Activated CD4-positive, alpha-beta memory T cell treated with anti-CD3 and anti-CD28 coated beads for 36 hours (primary cell): ENCODE measurements around the gene NFKBIZ. TPM values are rescaled to one million over a fixed set of nuclear protein-coding genes. Genes with fewer than 3 reads are reported as not detected.

Source experiments
- CTCF ChIA-PET: fragments of 350-600 bp; sonication (Branson Sonifier 250); formaldehyde crosslinking; loops from one replicate; lab custom pipeline; 2021; ENCODE audit warnings: antibody characterized with exemption, inconsistent platforms; lab: Charles Lee
- POLR2A ChIA-PET: fragments of 350-600 bp; sonication (Branson Sonifier 250); formaldehyde crosslinking; loops from one replicate; lab custom pipeline; 2021; ENCODE audit warnings: antibody characterized with exemption; lab: Charles Lee
- DNase-seq: peaks from one replicate; pipeline ENCODE4 v3.0.0-alpha.2; 2020
- H3K27ac Mint-ChIP-seq: one replicate; pipeline ENCODE4 v1.8.0; 2021; ENCODE audit warnings: mixed read lengths
- H3K27me3 Mint-ChIP-seq: one replicate; pipeline ENCODE4 v1.8.0; 2021; ENCODE audit warnings: mixed read lengths
- H3K36me3 Mint-ChIP-seq: one replicate; pipeline ENCODE4 v1.8.0; 2021; ENCODE audit warnings: mixed read lengths
- H3K4me1 Mint-ChIP-seq: one replicate; pipeline ENCODE4 v1.8.0; 2021; ENCODE audit warnings: low read depth, mixed read lengths
- H3K4me3 Mint-ChIP-seq: one replicate; pipeline ENCODE4 v1.8.0; 2021; ENCODE audit warnings: mild to moderate bottlenecking, mixed read lengths
- H3K9me3 Mint-ChIP-seq: one replicate; pipeline ENCODE4 v1.8.0; 2021; ENCODE audit warnings: mixed read lengths
- intact Hi-C: fragments of 100-400 bp; cut with micrococcal nuclease; formaldehyde crosslinking; loops from one replicate; pipeline ENCODE4 v1.15.1; 2023
- total RNA-seq, 2 experiments: library from RNA; stranded (reverse); gene quantifications; one replicate each; pipeline ENCODE4 v1.2.3, GENCODE V29; 2021

NFKBIZ gene
- total RNA-seq, 2 experiments from 2014 or later = 65.9 to 74.9 TPM

GRCh38 chr3:101812895-101813294 is 36.4 kb upstream of the NFKBIZ start:
- Mint-ChIP-seq H3K27ac (no peak overlapping the region), H3K4me1 (peaks cover 49% of the 10 kb centered on the region), H3K4me3 (no peak overlapping the region), H3K9me3 (no peaks in the 10 kb centered on the region), H3K27me3 (no peaks in the 10 kb centered on the region), H3K36me3 (peaks cover 13% of the 10 kb centered on the region)
- intact Hi-C loops = loop anchor here (1.0 to 2.0 kb wide), 4 partner anchors 13 to 412 kb away; no protein-coding TSS in a partner anchor
- CTCF ChIA-PET = interaction anchor here (1.0 to 13.8 kb wide), 10 partner anchors 11 to 414 kb away, joined by 3 to 391 read pairs (median 4); no protein-coding TSS in a partner anchor
- POLR2A ChIA-PET = interaction anchor here (1.9 kb wide), 1 partner anchor 36 kb away, joined by 5 read pairs; the partner anchor contains the start of gene NFKBIZ
- DNase-seq = no peak

- CTCF ChIA-PET = interaction anchor here (0.5 to 13.8 kb wide), 20 partner anchors 9 to 725 kb away, joined by 3 to 391 read pairs (median 5); partner anchors contain the start of genes NFKBIZ and NXPE3
- no peaks in the 10 kb centered on the region for H3K9me3 Mint-ChIP-seq
- no peaks in the 10 kb centered on the region for H3K27me3 Mint-ChIP-seq
- H3K4me3 Mint-ChIP-seq = no peak overlapping the region
- no peak overlapping the region for H3K27ac Mint-ChIP-seq
- H3K36me3 Mint-ChIP-seq = peaks cover 13% of the 10 kb centered on the region
- intact Hi-C loops = loop anchor here (1.0 to 2.0 kb wide), 3 partner anchors 36 to 411 kb away; no protein-coding TSS in a partner anchor
- no peak for DNase-seq
- POLR2A ChIA-PET = interaction anchor here (0.7 to 1.2 kb wide), 3 partner anchors 14 to 38 kb away, joined by 3 to 4 read pairs (median 4); partner anchors contain the start of gene NFKBIZ
- H3K4me1 Mint-ChIP-seq = peaks cover 42% of the 10 kb centered on the region
Observed at GRCh38 chr3:101813817-101814440, 35.4 kb upstream of the NFKBIZ start.

GRCh38 chr3:101814835-101815234 is 34.5 kb upstream of the NFKBIZ start:
- intact Hi-C loops = no loop called here
- Mint-ChIP-seq H3K27ac (no peak overlapping the region), H3K4me3 (no peak overlapping the region), H3K9me3 (no peaks in the 10 kb centered on the region), H3K4me1 (peaks cover 40% of the 10 kb centered on the region), H3K36me3 (peaks cover 13% of the 10 kb centered on the region), H3K27me3 (no peaks in the 10 kb centered on the region)
- ChIA-PET CTCF (interaction anchor here (0.7 to 13.8 kb wide), 12 partner anchors 10 to 722 kb away, joined by 3 to 391 read pairs (median 6); partner anchors contain the start of genes NFKBIZ and NXPE3), POLR2A (interaction anchor here (1.2 kb wide), 1 partner anchor 35 kb away, joined by 4 read pairs; the partner anchor contains the start of gene NFKBIZ)
- DNase-seq = no peak

- Mint-ChIP-seq H3K4me1 (peaks cover 35% of the 10 kb centered on the region), H3K9me3 (no peaks in the 10 kb centered on the region), H3K36me3 (peaks cover 23% of the 10 kb centered on the region), H3K27ac (no peak overlapping the region), H3K4me3 (no peak overlapping the region), H3K27me3 (no peaks in the 10 kb centered on the region)
- DNase-seq = no peak
- CTCF ChIA-PET = interaction anchor here (0.6 to 3.1 kb wide), 5 partner anchors 8 to 413 kb away, joined by 3 to 22 read pairs (median 5); no protein-coding TSS in a partner anchor
- intact Hi-C loops = no loop called here
- POLR2A ChIA-PET = interaction anchor here (2.1 kb wide), 1 partner anchor 33 kb away, joined by 6 read pairs; the partner anchor contains the start of gene NFKBIZ
Observed at GRCh38 chr3:101816215-101817149, 32.8 kb upstream of the NFKBIZ start.

- peaks cover 31% of the 10 kb centered on the region for H3K36me3 Mint-ChIP-seq
- intact Hi-C loops = no loop called here
- CTCF ChIA-PET = interaction anchor here (0.7 to 3.1 kb wide), 8 partner anchors 10 to 411 kb away, joined by 3 to 22 read pairs (median 4); no protein-coding TSS in a partner anchor
Observed at GRCh38 chr3:101817992-101818391, 31.3 kb upstream of the NFKBIZ start.

GRCh38 chr3:101819649-101820206 is 29.6 kb upstream of the NFKBIZ start:
- Mint-ChIP-seq H3K4me3 (no peak overlapping the region), H3K9me3 (no peaks in the 10 kb centered on the region), H3K27ac (no peak overlapping the region), H3K27me3 (no peaks in the 10 kb centered on the region), H3K4me1 (peaks cover 30% of the 10 kb centered on the region), H3K36me3 (peaks cover 33% of the 10 kb centered on the region)
- POLR2A ChIA-PET = no interaction called here
- intact Hi-C loops = no loop called here
- DNase-seq = no peak
- CTCF ChIA-PET = interaction anchor here (1.1 to 1.2 kb wide), 2 partner anchors 11 to 14 kb away, joined by 3 read pairs; no protein-coding TSS in a partner anchor

More at GRCh38 chr3:101817992-101818391, 31.3 kb upstream of the NFKBIZ start:
- POLR2A ChIA-PET = interaction anchor here (2.1 kb wide), 1 partner anchor 31 kb away, joined by 6 read pairs; the partner anchor contains the start of gene NFKBIZ
- Mint-ChIP-seq H3K27me3 (no peaks in the 10 kb centered on the region), H3K27ac (no peak overlapping the region), H3K4me1 (peaks cover 33% of the 10 kb centered on the region), H3K9me3 (no peaks in the 10 kb centered on the region), H3K4me3 (no peak overlapping the region)
- DNase-seq = no peak

GRCh38 chr3:101821503-101821902 is 27.8 kb upstream of the NFKBIZ start:
- ChIA-PET POLR2A (interaction anchor here (1.2 to 4.2 kb wide), 2 partner anchors 28 to 30 kb away, joined by 3 to 20 read pairs; partner anchors contain the start of gene NFKBIZ), CTCF (interaction anchor here (0.6 to 1.5 kb wide), 5 partner anchors 11 to 408 kb away, joined by 3 to 5 read pairs (median 3); no protein-coding TSS in a partner anchor)
- Mint-ChIP-seq H3K4me1 (peaks cover 31% of the 10 kb centered on the region), H3K4me3 (no peak overlapping the region), H3K36me3 (peaks cover 31% of the 10 kb centered on the region), H3K9me3 (no peaks in the 10 kb centered on the region), H3K27me3 (no peaks in the 10 kb centered on the region), H3K27ac (no peak overlapping the region)
- intact Hi-C loops = no loop called here
- DNase-seq = no peak

- no peaks in the 10 kb centered on the region for H3K9me3 Mint-ChIP-seq
- H3K4me3 Mint-ChIP-seq = no peak overlapping the region
- DNase-seq = no peak
- intact Hi-C loops = no loop called here
- H3K4me1 Mint-ChIP-seq = peaks cover 41% of the 10 kb centered on the region
- H3K27ac Mint-ChIP-seq = no peak overlapping the region
- POLR2A ChIA-PET = interaction anchor here (1.2 to 4.2 kb wide), 2 partner anchors 26 to 147 kb away, joined by 3 to 20 read pairs; partner anchors contain the start of genes NFKBIZ and ZBTB11
- H3K36me3 Mint-ChIP-seq = peaks cover 22% of the 10 kb centered on the region
- H3K27me3 Mint-ChIP-seq = no peaks in the 10 kb centered on the region
- CTCF ChIA-PET = interaction anchor here (0.9 to 2.3 kb wide), 6 partner anchors 9 to 405 kb away, joined by 3 to 10 read pairs (median 4); partner anchors contain the start of gene NFKBIZ
Observed at GRCh38 chr3:101823525-101823924, 25.8 kb upstream of the NFKBIZ start.

- Mint-ChIP-seq H3K4me3 (no peak overlapping the region), H3K36me3 (peaks cover 29% of the 10 kb centered on the region), H3K27ac (peak overlapping the region; percentile 0), H3K9me3 (no peaks in the 10 kb centered on the region), H3K4me1 (peaks cover 46% of the 10 kb centered on the region), H3K27me3 (no peaks in the 10 kb centered on the region)
- DNase-seq = no peak
- intact Hi-C loops = loop anchor here (5.0 kb wide), 6 partner anchors 38 to 403 kb away; partner anchors contain the start of gene PCNP
- POLR2A ChIA-PET = interaction anchor here (0.6 to 4.2 kb wide), 3 partner anchors 24 to 148 kb away, joined by 3 to 20 read pairs (median 3); partner anchors contain the start of genes NFKBIZ and ZBTB11
- CTCF ChIA-PET = interaction anchor here (1.2 to 2.3 kb wide), 5 partner anchors 10 to 404 kb away, joined by 4 to 10 read pairs (median 6); no protein-coding TSS in a partner anchor
Observed at GRCh38 chr3:101824702-101825101, 24.6 kb upstream of the NFKBIZ start.

- H3K9me3 Mint-ChIP-seq = no peaks in the 10 kb centered on the region
- POLR2A ChIA-PET = interaction anchor here (0.5 to 8.3 kb wide), 4 partner anchors 23 to 267 kb away, joined by 3 to 198 read pairs (median 46); partner anchors contain the start of gene NFKBIZ
- no peak for DNase-seq
- peak overlapping the region; percentile 67 for H3K4me3 Mint-ChIP-seq
- H3K4me1 Mint-ChIP-seq = peaks cover 53% of the 10 kb centered on the region
- peak overlapping the region; percentile 90 for H3K27ac Mint-ChIP-seq
- peaks cover 30% of the 10 kb centered on the region for H3K36me3 Mint-ChIP-seq
- CTCF ChIA-PET = interaction anchor here (0.8 to 4.9 kb wide), 3 partner anchors 14 to 399 kb away, joined by 3 to 22 read pairs (median 6); no protein-coding TSS in a partner anchor
- no peaks in the 10 kb centered on the region for H3K27me3 Mint-ChIP-seq
- intact Hi-C loops = loop anchor here (1.0 to 5.0 kb wide), 7 partner anchors 14 to 401 kb away; partner anchors contain the start of gene PCNP
Observed at GRCh38 chr3:101825904-101826445, 23.3 kb upstream of the NFKBIZ start.
